ENCODE measurements around the gene CEACAM18.
"Not testable (repeated sequence)": the region's sequence is repeated elsewhere in the genome, so short reads cannot be mapped to it uniquely, and the experiment has no call there.

Gene CEACAM18

GRCh38 chr19:51478381-51479234 is at the start of gene CEACAM18:
CEACAM18 (plus strand) TSS chr19:51478539.
- no peak for DNase-seq (ENCODE audit: extremely low read depth in 1 of 2, low read depth in 1 of 2)

- DNase-seq (ENCODE audit: extremely low read depth in 1 of 2, low read depth in 1 of 2), result no peak
Measured at GRCh38 chr19:51430221-51430620, 48.1 kb upstream of the CEACAM18 start.

GRCh38 chr19:51431124-51431523 is 47.2 kb upstream of the CEACAM18 start:
- DNase-seq (ENCODE audit: extremely low read depth in 1 of 2, low read depth in 1 of 2), result no peak

GRCh38 chr19:51433043-51433442 is 45.3 kb upstream of the CEACAM18 start:
- no peak for DNase-seq (ENCODE audit: extremely low read depth in 1 of 2, low read depth in 1 of 2)

DNA sequence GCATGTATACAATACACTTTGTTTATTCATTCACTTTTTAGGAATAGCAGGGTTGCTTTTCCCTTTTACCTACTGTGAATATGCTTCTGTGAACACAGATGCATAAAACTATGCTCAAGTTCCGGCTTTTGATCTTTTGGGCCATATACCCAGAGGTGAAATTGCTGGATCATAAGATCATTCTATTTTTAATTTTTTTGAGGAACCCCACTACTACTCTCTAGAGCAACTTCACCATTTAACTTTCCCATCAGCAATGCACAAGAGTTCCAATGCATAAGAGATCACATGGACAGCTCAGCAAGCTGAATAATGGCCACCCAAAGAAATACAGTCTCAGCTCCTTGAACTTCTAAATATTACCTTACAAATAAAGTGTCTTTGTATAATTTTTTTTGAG is 43.9 kb upstream of the CEACAM18 start:
- DNase-seq (ENCODE audit: extremely low read depth in 1 of 2, low read depth in 1 of 2), result no peak

GRCh38 chr19:51439021-51439465 is 39.3 kb upstream of the CEACAM18 start:
- no peak for DNase-seq (ENCODE audit: extremely low read depth in 1 of 2, low read depth in 1 of 2)

DNA sequence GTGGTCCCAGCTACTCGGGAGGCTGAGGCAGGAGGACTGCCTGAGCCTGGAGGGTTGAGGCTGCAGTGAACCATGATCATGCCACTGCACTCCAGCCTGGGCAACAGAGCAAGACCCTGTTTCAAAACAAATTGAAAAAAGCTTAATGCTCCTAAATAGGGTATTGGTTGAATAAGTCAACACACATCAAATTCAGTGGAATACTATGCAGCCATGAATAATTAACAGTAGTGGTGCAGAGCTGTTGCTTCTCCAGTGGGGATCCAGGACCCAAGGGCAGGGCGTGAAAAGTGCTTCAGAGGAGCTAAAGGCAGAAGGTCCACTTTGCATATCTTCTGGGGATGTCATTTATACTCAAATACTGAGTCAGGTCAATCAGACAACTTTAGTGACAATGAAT is 38.3 kb upstream of the CEACAM18 start:
- no peak for DNase-seq (ENCODE audit: extremely low read depth in 1 of 2, low read depth in 1 of 2)

- no peak for DNase-seq (ENCODE audit: extremely low read depth in 1 of 2, low read depth in 1 of 2)
Measured at GRCh38 chr19:51440846-51441409, 37.4 kb upstream of the CEACAM18 start.

- peak; percentile 69 to 76 for DNase-seq (ENCODE audit: extremely low read depth in 1 of 2, low read depth in 1 of 2)
Measured at GRCh38 chr19:51441410-51442390, 36.6 kb upstream of the CEACAM18 start.

DNA sequence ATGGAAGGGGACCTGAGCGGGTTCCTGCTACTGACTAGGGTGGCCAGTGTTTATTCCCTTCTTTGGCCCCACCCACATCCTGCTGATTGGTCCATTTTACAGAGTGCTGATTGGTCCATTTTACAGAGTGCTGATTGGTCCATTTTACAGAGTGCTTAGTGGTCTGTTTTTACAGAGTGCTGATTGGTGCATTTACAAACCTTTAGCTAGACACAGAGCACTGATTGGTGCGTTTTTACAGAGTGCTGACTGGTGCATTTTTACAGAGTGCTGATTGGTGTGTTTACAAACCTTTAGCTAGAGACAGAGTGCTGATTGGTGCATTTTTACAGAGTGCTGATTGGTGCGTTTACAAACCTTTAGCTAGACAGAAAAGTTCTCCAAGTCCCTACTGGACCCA is 30.8 kb upstream of the CEACAM18 start:
- DNase-seq (ENCODE audit: extremely low read depth in 1 of 2, low read depth in 1 of 2), result not testable (repeated sequence)

DNA sequence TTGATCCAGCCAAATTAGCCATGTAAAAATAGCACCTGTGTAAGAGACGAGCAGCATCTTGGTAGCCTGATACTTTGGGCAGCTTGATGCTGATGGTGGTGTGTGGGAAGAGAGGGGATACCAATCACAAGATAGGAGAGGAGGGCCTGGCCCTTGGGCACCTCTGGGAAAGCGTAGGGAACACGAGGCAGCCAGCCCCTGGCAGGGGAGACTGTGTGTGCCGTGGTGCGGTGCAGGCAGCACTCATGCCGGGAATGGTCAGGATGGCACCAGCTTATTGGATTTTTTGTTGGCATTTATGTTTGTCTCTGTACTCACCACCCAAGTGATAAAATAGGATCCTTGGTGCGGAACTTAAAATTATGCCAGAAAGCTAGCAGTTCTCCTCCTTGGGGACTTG is 30.3 kb upstream of the CEACAM18 start:
- no peak for DNase-seq (ENCODE audit: extremely low read depth in 1 of 2, low read depth in 1 of 2)

DNA sequence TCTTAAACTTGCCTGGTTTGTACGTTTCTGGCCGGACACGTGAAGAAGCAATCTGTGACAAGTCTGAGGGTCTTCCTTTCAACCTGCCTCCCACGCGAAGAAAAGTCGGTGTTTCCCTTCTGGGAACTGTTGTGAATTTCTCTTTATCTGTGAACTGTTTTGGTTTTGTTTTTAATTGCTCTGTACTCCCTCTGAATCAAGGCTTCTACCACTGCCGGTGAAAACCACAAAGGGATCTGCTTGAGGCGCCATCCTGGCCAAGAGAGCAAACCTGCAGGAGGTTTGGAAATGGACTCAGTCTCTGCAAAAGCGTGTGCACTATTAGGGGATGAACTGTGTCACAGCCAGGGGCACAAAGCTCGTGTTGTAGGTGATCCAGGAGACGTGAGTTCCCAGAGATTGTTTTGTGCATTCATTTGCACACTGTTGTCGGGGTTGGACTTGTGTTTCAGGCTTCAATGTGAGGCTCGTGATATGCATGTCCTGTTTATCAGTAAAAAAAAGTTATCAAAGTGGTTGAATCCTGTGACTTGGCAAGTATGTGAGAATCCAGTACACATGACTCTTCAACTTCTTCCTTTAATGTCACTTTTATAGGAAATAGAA is 29.8 kb upstream of the CEACAM18 start:
- DNase-seq (ENCODE audit: extremely low read depth in 1 of 2, low read depth in 1 of 2), result no peak

GRCh38 chr19:51450730-51451307 is 27.5 kb upstream of the CEACAM18 start:
- DNase-seq (ENCODE audit: extremely low read depth in 1 of 2, low read depth in 1 of 2), result no peak

DNA sequence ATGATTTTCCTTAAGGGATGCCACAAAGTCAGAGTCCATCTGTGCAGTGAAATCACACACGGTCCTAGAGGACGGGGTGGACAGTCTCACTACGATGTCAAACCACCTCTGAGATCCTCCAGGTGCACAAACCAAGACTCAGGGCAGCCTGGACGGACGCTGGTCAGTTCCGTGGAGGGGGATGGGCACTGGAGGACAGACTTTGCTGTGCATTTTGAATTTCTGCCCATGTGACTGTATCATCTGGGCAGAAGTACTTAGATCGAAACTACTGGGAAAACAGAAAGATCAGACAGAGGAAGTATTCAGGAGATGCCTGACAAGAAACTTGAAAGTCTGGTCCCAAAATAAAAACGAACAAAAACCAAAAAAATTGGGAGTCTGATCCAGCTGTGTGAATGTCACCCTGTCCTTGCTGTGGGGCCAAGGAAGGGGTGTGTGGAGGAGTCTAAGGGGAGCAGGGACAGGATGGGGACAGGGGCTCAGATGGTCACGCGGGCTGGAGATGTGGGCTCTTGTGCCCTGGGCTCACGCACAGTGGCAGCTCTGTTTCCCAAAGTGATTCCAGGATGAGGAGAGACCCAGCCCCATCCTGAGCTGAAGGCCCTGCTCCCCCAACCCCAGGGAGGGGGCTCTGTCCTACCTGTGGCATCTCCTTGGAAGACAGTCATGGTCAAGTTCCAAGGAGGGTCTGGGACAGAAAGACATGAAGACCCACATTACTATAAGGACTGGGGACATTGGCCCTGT is 21.6 kb upstream of the CEACAM18 start:
- DNase-seq (ENCODE audit: extremely low read depth in 1 of 2, low read depth in 1 of 2), result no peak

DNA sequence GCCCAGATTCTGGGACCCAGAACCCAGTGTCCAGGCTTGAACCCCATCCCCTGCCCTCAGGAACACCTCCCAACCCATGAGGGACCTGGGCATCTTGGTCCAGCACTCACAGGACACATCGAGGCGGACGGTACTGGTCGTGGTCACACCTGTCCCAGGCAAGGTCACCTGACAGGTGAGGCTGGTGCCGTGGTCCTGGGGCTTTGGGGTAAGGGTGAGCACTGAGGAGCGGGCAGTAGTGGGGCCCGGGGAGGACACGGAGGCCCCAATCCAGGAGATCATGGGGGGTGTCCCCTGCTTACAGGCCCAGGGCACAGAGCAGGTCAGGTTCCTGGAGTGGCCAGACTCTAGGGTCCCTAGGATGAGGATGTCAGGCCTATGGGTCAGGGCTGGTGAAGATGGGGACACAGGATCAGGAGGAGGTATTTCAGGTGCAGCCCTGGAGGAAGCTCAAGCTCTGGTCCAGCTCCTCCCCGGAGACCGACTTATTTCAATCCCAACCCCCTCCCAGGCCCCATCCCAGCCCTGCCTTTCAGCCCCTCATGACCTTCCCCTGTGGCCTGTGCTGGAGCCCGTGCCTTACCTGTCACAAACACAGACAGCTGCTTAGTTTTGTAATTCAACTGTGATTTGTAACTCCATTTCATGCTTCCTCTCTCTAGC is 20.9 kb upstream of the CEACAM18 start:
- no peak for DNase-seq (ENCODE audit: extremely low read depth in 1 of 2, low read depth in 1 of 2)

DNA sequence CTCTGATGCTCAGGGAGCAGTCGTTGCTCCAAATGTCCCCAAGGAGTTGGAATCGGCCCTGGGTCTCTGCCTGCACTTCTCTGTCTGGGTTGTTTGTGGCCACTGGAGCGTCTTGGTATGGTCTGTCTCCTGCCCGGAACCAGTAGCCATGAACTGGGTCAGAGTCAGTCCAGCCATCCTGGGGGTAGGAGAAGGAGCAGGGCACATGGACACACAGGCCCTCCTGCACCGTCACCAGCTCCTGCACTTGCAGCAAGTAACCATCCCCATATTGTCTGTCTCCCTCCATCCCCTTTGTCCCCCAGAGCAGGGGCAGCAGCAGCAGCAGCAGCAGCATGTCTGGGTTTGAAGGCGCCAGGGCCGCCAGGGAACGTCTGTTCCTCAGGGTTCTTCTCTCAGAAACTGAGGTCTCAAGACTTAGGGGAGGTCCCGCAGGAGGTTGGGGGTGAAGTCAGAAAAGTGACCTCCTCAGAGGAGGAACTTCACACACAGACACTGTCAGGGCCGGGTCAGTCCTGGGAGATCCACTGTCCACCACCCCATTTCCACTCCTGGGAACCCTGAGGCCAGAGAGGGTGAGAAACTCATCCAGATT is 20.2 kb upstream of the CEACAM18 start, which contains the start of gene SIGLEC8:
Gene SIGLEC8 (minus strand): TSS at position 404 of the 595 bp plus-strand sequence. CDS start 67 bp downstream, at position 337.
- no peak for DNase-seq (ENCODE audit: extremely low read depth in 1 of 2, low read depth in 1 of 2)

GRCh38 chr19:51458899-51459505 is 19.3 kb upstream of the CEACAM18 start:
- no peak for DNase-seq (ENCODE audit: extremely low read depth in 1 of 2, low read depth in 1 of 2)

Measured in activated CD8-positive, alpha-beta memory T cell treated with anti-CD3 and anti-CD28 coated beads for 1 hour (primary cell).